ENCODE measurements around the gene BCOR.
A peak's percentile ranks its signal among the peaks of the same experiment; 100 is the strongest.

BCOR gene

DNA sequence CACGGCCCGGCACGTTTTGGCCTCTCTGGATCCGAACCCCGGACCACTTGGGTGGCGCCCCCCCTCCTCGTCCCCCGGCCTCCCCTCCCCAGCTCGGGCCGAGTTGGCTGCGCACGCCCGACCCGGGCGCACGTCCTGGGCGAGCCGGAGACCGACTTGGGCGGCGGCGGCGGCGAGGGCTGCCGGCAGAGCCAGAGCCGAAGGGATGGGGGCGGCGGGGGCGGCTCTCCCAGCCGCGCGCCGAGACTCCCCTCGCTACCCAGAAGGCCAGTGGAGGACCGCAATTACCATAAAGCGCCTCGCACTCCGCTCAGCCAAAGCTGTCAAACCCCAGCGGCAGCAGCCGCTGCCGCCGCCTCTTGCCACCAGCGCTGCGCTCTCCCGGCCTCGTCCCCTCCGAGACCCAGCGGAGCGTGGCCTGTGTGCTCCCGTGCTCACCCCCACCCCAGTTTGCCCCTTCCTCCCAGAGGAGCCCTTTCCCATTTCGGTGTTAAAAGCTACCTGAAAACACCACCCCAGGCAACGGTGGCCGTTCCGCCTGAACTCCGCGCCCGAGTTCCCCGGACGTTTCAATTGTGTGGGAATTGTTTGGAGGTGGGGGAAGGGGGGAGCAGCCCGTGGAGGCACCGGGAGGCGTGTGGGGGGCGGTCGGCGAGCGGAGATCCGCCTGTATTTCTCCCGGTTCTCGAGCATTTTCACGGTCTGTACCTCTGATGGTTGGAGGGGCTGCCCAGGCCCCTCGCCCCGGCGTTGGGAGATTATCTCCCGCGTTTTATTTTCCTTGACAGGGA is 701 bp upstream of the BCOR start:
- peak; percentile 45 for DNase-seq (ENCODE audit: low spot score)

DNA sequence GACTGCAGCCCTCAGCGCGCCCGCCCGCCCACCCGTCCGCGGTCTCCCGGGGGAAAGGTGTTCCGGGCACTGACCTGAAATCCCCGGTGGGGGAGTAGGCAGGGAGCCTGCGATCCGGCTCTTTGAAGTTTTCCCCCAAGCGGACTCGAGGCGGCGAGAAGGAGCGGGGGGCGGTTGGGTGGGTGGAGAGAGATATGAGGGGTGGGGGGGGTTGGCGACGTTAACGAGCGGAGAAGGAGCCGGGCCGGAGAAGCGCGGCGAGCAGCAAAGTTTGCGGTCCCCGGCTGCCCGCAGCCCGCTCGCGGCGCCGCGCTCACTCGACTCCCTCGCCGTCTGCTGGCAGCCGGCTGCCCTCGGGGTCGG is 636 bp downstream of the BCOR start:
- DNase-seq (ENCODE audit: low spot score), result no peak

DNA sequence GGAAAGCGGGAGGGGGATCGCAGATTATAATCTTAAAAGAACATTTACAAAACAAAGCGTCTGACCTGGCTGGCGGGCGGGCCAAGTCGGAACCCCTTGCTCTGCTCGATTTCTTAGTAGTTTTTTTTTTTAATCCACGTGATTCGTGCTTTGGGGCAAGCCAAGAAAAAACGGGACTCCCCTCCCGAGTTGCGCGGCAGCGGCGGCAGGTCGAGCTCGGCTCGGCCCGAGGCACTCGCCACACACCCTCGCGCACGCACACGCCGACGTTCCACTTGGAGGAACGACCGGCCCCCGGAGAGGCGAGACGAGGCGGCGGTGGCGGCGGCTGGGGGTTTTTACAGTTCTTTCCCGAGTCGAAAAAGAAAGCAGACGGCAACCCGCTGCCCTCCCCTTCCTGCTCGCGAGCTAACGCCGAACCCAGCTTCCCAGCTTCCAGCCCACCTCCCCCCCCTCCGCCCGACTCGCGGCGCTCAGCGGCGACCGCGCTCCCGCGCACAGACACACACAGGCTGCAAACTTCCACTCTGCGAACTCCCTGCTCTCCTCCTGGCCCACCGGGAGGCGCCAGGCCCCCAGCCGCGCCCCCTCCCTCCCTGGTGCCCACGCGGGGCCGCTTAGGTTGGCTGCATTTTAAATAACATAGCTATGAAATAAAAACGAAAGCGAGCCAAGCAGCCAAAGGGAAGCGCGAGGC is 1.2 kb downstream of the BCOR start:
- peak; percentile 57 for DNase-seq (ENCODE audit: low spot score)

DNA sequence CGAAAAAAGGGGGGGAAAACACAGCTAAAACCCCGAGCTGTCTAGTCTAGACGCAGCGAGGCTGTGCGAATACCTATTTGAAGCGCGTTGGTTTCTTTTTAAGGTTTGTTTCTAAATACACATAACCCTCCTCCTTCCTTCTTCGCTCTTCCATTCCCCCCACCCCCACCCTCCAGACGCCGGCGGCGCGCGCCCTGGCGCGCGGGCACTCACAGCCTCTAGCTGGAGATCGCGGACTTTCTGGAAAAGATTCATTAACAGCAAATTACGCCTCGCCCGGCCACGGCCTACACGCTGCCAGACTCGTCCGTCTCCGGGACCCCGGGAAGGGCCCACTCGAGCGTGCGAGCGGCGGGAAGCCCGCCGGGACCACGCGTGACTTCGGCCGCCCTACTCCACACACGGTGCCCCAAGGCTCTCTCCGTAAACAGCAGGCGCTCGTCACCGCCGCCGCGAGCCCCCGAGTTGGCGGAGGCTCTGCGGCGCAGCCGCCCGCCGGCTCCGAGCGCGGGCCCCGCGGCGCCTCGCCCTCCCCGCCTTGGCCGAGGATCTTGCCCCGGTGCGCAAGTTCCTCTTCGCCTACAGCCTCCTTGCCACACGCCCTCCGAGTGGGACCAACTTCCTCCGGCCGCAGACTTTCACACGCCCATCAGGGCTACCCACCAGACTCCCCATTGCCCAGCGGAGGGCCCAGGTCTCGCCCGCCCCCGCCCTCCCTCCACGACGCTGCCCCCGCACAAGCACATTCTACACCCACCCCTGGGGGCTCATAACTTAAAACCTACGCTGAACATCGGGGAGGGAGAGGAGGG is 2.0 kb downstream of the BCOR start:
- no peak for DNase-seq (ENCODE audit: low spot score)

DNA sequence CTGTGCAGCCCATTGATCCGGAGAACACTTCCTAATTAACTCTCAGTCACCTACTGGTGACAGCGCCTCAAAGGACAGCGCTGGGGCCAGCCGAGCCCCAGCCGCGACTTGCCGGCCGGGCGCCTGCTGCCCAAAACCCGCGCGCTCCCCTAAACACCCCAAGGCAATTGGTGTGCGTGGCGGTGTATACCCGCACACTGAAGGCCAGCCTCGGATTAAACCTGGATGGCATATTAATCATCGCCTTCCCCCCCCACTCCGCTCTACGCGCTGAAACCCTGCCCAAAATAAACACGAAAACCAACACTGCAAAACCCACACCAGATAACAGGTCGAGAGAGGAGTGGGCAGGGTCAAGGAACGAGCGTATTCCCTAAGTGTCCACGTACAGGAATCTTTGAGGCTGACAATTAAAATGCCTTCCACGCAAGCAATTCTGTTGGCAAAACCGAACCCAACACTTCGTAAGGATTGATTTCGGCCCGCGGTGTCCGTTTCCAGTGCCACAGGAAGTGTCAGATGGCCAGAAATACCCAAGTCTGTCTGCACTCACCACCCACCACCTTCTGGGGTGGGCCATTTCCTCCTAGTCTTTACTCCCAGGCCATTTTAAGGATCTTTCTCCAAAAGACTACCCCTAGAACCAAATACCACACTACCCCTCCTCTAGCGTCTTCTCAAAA is 2.7 kb downstream of the BCOR start:
- no peak for DNase-seq (ENCODE audit: low spot score)

DNA sequence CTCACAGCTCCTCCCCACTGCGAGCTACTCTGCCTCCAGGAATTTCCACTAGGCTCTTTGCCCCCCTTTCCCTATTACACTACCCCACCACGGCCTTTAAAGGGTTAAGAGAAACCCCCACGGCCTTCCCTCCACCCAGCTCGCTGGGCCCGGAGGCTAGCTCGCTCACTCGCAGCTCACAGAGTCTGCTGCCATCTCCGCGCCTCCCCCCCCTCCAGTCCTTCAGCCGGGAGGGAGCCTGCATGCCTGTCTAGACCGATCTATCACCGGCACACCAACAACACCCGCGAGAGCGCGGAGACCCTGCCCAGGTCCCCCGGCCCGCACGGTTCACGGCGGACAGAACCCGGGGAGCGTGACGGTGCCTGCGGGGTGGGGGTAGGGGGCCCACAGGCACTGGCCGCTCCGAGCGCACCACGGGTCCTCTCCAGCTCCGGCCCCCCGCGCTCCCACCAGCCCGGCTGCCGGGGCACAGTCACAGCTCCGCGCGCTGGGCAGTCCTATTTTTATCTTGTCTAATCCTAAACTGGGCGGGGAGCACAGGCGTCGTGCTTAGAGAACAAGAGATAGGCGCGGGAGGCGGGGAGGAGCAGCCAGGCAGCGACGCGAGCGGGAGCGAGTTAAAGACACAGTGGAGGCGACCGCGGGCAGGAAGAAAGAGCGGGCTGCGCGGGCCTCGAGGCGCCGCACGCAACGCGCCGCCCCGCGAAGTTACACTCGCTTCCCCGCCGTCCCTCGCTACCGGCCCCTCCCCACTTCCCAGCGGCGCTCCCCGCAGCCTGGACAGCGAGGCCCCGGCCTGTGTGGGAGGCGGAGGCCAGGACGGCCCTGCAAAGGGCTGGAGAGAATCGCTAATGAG is 3.5 kb downstream of the BCOR start:
- DNase-seq (ENCODE audit: low spot score), result no peak

DNA sequence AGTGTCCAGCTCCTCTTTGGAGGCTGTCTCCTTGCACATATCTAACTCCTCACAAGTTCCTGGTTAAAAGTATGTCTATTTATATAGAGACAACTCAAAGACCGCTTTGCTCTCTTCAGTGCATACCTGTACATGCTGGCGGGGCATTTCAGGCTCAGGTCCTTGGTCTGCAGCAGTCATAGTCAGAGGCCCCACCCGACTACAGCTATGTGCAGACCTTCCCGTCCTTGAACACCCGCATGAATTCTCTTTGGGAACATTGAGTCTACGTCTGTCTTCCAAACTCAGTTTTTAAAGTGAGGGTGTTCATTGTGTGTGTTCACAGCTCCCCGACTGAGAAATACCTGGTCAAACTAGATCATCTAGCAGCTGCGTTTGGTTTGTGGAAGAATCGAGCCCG is 4.2 kb downstream of the BCOR start:
- no peak for DNase-seq (ENCODE audit: low spot score)

DNA sequence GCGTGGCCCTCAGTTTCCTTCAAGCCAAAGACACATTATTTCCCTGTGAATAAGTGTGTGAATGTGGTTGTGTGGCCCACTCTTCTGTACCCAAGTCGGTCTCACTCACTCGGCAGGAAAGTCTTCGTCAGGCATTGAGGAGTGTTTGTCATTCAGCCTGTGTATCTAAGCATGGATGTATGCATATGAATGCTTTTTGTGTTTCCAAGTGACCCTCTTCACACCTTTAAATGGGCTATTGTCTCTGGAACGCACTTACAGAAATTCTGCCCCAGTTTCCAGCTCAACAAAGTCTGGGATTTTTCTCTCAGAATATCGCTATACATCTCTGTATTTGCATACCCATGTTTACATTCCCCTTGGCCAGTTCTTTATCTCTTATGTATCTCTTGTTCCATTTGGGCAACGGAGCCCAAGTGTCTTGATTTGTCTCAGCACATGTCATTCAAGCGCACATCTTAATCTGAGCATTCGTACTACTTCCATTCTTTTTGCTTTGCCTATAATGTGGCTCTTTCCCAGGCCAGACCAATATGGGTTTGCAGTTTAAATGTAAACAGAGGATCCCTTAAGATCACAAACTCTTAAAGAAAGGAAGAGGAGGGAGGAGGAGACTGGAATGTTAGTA is 4.8 kb downstream of the BCOR start:
- no peak for DNase-seq (ENCODE audit: low spot score)

DNA sequence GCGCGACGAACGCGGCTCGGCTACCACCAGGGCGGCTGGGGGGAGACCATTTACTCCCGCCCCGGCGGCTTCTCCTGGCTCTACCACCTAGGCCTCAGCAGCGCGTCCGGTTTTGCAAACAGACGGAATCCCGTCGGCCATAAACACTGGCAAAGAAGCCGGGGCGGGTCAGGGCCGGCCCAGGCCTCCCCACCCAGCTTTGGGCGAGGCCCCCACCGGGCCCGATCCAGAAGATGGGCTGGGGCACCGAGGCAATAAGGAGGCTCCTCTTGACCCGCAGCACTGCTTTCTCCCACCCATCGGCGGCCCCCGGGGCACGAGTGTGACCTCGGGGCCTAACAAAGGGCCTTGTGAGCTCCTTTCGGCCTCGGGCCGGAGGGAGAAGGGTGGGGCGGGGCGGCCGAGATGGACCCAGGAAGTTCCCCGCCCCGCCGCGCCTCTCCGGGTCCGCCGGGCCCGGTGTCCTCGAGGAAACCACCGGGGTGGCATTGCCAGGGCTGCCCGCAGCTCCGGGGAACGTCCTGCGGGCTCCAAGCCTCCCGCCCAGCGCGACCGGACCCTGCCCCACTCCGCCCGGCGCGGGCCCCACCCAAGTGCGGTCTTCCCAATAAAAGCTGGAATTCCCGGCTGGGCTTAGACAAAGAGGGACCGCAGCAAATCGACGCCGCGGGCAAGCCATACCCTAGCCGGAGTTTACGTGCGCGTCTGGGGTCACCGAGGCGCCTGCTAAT is 5.9 kb downstream of the BCOR start:
- DNase-seq (ENCODE audit: low spot score), result no peak

DNA sequence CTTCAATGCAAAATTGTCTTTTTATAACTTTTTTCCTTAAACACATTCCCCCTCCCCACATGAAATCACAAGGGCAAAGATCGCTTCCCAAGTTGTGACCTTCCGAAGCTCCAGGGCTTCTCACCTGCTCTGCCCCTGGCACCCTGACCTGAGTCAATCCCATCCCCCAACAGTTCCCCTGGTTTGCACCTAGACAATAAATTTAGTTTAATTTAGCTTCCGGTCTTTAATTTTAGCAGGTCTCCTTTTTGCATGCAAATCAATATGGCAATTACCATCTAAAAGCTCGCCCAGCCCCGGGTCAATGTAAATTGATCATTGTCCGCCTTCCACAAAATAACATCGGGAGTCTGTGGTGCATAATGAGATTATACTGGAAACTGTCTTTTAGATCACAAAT is 6.8 kb downstream of the BCOR start:
- DNase-seq (ENCODE audit: low spot score), result no peak

DNA sequence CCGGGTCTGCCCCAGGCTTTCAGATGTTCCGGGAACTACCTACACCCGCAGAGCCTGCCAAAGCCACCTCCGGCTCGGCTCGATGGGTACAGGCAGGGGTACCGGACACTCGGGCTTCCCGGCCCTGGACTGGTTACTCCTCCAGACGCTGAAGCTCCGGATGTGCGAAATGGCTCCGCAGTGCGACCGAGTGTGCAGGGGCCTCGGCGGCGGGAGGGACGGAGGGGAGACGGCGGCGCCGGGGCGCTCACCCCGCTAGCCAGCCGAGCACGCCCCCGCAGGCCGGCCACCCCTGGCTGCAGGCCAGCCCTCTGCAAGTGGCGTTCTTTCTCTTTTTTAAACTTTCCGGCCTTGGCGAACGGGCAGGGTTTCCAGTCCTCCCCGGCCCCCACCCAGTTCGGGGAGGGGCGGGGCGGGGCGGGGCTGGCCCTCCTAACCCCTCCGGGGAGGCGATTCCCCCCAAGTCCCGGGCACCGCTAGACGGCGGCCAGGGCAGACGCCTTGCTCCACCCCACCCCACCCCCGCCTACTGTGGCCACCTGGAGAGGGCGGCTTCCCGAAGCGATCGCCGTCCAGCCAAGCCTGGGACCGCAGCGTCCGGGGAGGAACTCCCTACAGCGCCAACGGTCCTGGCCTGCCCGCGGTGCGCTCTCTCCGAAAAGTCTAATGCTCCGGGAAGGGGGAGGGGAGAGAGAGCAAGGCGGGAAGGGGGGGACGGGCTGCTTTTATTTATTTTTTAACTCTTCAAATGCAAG is 7.5 kb downstream of the BCOR start:
- no peak for DNase-seq (ENCODE audit: low spot score)

DNA sequence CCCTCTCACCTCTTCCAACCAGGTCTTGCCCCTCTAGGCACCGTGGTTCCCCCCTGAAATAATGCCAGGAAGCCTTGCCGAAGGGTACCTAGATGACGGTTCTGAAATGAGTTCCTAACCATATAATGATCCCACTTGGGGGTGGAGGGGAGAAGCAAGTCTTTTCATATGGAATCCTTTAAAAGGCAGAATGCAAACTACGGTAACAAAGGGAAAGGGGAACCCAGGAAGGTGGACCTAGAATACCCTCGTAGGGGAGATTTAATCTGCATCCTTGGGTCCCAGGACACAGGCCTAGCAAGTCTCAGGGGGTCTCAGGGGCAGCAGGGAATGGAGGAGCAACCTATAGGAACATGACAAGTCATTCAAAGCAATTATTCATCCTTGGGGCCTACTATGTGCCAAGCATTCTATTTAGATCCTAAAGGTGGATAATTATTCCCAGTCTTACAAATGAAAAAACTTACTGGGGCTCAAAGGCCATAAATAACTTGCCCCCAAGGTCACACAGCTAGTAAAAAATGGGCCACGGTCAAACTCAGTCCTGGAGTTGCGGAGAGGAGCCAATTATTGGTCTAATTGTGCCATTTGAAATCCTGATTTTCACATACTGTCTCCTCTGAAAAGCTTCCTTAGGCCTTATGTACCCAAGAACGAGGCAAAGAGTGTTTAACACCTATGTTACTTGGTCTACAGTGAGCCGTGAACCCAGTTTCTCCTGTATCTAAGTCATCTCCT is 8.8 kb downstream of the BCOR start:
- no peak for DNase-seq (ENCODE audit: low spot score)

DNA sequence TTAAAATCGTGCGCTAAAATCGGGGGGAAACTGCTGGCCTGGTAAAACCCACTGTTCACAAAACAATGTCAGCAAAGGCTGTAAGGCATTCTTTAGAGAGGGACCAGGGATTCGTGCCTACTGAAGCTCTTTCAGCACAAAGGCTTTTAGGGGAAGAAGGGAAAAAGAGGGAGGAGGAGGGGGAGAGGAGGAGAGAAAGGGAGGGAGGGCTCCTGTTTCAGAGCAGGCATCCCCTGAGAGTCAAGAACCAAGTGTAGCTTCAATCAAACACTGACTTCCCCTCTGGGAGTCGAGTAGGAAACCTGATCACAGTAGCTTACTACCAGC is 9.5 kb downstream of the BCOR start:
- DNase-seq (ENCODE audit: low spot score), result no peak

DNA sequence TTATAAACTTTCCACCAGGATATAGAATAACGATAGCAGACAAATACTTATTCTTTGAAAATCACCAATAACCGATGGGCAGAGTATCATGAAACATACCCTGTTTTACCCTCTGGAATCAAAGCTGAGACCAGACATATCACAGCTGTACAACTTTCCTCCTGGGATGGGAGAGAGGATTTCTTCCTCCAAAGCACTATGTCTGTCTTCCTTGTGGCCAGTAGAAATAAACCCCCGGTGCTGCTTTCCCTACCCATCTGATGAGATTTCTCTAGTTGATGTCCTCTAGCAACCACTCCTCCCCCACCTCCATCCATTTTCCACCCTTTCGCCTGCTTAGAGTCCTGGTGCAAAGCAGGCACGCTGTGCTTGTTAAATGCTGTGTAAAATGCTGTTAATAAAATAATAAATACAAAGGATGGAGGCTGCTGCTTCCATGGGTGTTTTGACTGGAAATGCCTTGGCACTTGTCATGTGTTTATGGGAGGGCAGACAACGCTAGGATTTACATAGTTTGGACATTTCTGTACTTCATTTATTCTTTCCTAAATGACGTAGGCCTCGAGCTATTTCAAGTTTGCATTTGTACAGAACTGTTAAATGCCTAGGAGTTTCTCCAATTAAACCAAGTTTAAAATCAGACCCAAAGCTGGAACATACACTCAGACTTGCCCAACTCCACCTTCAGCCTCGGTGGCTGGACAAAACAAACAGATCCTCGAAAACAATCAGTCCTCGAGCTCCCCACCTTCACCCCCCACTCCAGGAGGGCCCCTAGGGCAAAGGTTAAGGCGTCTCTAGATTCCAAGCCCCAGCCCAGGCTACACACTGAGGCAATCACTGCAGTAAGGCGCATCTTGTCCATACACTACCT is 10.1 kb downstream of the BCOR start:
- no peak for DNase-seq (ENCODE audit: low spot score)

DNA sequence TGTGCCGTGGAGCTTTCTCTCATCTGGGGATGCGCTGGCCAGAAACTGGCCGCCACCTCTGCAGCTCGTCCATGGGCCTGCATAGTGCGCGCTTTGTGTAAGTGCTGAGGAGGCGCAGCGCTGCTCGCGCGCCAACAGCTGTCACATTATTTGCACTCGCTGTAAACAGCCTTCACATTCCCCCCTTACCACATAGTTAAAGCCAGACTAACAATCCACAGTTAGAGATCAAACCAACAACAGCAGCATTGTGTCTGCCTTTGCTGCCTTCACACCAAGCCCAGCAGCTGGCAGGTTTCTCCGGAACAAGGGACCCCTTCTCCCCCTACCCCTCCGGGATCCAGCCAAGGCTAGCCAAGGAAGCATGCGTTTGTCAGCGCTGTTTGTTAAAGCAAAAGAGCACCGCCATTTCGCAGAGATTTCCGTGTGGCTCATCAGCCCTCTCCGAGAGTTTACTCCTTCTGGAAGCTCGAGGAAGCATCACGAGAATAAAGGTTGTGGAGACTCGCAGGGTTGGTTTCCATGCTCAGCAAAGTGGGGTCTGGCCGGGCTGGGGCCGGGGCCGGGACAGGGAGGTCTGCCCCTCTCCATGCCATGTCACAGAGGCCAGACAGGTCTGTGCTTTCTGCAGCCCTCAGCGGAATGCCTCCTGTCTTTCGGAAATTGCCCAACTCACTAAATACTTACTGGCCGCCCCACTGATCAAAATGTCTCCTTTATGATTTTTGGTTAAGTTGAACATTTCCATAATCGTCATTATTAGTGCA is 11.0 kb downstream of the BCOR start:
- DNase-seq (ENCODE audit: low spot score), result no peak

DNA sequence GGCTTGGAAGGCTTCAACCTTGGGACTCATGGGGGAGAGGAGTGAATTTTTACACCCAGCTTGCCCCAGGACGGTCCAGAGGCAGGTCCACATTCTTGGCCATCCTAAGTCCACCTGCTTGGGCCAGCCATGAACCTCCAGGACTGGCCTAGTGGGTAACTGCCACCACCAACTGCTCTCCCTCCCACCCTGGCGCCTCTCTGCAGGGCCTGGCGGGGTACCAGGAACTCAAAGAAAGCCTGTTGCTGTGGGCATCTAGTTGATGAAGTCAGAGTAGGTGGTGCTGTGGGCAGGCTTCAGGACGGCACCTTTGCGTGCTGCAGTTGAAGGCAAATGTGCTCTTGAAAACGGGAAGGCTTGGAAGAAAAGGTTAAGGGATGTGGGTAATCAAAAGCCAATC is 12.0 kb downstream of the BCOR start:
- no peak for DNase-seq (ENCODE audit: low spot score)

DNA sequence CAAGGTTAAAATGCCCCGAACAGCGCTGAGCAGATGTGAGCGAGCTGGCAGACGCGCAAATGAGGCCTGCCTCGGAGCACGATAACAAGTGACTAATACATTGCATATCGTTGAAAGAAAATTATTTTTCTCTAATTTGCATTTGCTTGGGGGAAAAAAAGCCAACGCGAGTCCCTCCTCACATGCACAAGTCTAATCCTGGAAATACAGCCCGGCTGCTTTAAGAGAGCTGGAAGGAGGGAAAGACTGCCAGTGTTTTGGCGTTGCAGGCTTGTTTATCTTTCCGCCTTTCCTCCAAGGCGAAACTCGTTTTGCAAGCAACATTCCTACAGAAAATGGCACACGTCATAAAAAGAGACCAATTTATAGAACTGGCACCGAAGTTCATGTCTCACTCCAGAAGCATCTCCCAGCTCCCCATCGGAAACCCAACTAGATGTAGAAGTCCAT is 12.6 kb downstream of the BCOR start:
- DNase-seq (ENCODE audit: low spot score), result no peak

Measured in CD4-positive, alpha-beta T cell treated with Interleukin-6 at 100 ng/mL for 8 hours (primary cell).